GM21619 (cell line): ENCODE results near the gene FBLN1.
"Not testable (repeated sequence)": the region's sequence is repeated elsewhere in the genome, so short reads cannot be mapped to it uniquely, and the experiment has no call there.

Experiments used
- ATAC-seq: cut with Tn5 transposase; IDR thresholded peaks from one replicate; pipeline ENCODE4 v1.9.1; 2021; ENCODE audit not compliant: unreplicated experiment

The FBLN1 gene

GRCh38 chr22:45475851-45476514 lies 26.7 kb upstream of the FBLN1 start:
- ATAC-seq = no peak

GRCh38 chr22:45476814-45477213 lies 25.9 kb upstream of the FBLN1 start:
- ATAC-seq = no peak

GRCh38 chr22:45477366-45478107 lies 25.1 kb upstream of the FBLN1 start:
- no peak for ATAC-seq

GRCh38 chr22:45478108-45478771 lies 24.4 kb upstream of the FBLN1 start:
- ATAC-seq = no peak

- ATAC-seq = no peak
Observed at GRCh38 chr22:45480717-45481116, 22.0 kb upstream of the FBLN1 start.

GRCh38 chr22:45481661-45482060 lies 21.0 kb upstream of the FBLN1 start:
- ATAC-seq = no peak

GRCh38 chr22:45482169-45482568 lies 20.5 kb upstream of the FBLN1 start:
- no peak for ATAC-seq

GRCh38 chr22:45483319-45483718 lies 19.4 kb upstream of the FBLN1 start:
- no peak for ATAC-seq

GRCh38 chr22:45483918-45484499 lies 18.7 kb upstream of the FBLN1 start:
- no peak for ATAC-seq

- ATAC-seq = no peak
Observed at GRCh38 chr22:45484742-45485141, 17.9 kb upstream of the FBLN1 start.

- ATAC-seq = no peak
Observed at GRCh38 chr22:45485261-45485660, 17.4 kb upstream of the FBLN1 start.

GRCh38 chr22:45488764-45489370 lies 13.8 kb upstream of the FBLN1 start:
- no peak for ATAC-seq

GRCh38 chr22:45490836-45491235 lies 11.8 kb upstream of the FBLN1 start:
- no peak for ATAC-seq

GRCh38 chr22:45491841-45492240 lies 10.8 kb upstream of the FBLN1 start:
- no peak for ATAC-seq

- no peak for ATAC-seq
Observed at GRCh38 chr22:45493286-45493771, 9.4 kb upstream of the FBLN1 start.

- ATAC-seq = not testable (repeated sequence)
Observed at GRCh38 chr22:45494306-45494705, 8.4 kb upstream of the FBLN1 start.

GRCh38 chr22:45495616-45496015 lies 7.1 kb upstream of the FBLN1 start:
- ATAC-seq = not testable (repeated sequence)

- ATAC-seq = no peak
Observed at GRCh38 chr22:45496451-45496941, 6.2 kb upstream of the FBLN1 start.

- no peak for ATAC-seq
Observed at GRCh38 chr22:45497351-45498145, 5.1 kb upstream of the FBLN1 start.

- ATAC-seq = no peak
Observed at GRCh38 chr22:45499746-45500145, 2.9 kb upstream of the FBLN1 start.
